ENCODE measurements around the gene PRICKLE3.

DNA sequence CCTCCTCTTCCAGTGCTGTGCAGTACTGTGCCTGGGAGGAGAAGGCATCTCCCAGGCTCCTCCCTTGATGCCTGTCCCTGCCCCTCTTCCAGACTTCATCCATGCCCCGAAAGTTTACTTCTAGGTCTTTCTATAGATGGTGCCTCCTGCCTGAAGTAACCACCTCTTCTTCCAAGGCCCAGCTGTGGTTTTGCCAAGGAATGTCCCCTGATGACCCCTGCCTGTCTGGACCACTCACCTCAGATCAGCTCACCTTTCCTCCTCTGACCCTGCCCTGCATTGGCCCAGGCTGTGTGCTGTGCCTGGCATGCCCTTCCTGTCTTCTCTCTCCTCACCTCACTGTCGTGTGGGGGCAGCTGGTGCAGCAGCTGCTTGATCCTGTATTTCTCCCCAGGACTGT lies 6.8 kb downstream of the PRICKLE3 start:
- no peak for TF ChIP-seq POLR2AphosphoS2 (conservative IDR thresholded peaks at IDR 0.05; ENCODE audit: low read length)
- TF ChIP-seq, protein P1, sequence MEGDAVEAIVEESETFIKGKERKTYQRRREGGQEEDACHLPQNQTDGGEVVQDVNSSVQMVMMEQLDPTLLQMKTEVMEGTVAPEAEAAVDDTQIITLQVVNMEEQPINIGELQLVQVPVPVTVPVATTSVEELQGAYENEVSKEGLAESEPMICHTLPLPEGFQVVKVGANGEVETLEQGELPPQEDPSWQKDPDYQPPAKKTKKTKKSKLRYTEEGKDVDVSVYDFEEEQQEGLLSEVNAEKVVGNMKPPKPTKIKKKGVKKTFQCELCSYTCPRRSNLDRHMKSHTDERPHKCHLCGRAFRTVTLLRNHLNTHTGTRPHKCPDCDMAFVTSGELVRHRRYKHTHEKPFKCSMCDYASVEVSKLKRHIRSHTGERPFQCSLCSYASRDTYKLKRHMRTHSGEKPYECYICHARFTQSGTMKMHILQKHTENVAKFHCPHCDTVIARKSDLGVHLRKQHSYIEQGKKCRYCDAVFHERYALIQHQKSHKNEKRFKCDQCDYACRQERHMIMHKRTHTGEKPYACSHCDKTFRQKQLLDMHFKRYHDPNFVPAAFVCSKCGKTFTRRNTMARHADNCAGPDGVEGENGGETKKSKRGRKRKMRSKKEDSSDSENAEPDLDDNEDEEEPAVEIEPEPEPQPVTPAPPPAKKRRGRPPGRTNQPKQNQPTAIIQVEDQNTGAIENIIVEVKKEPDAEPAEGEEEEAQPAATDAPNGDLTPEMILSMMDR (IDR thresholded peaks at IDR 0.05) = no peak
- TF ChIP-seq SMC3 (IDR thresholded peaks at IDR 0.05) = no peak
- TF ChIP-seq, protein P2, sequence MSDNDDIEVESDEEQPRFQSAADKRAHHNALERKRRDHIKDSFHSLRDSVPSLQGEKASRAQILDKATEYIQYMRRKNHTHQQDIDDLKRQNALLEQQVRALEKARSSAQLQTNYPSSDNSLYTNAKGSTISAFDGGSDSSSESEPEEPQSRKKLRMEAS (IDR thresholded peaks at IDR 0.05) = no peak
- TF ChIP-seq, protein P3, sequence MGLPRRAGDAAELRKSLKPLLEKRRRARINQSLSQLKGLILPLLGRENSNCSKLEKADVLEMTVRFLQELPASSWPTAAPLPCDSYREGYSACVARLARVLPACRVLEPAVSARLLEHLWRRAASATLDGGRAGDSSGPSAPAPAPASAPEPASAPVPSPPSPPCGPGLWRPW (IDR thresholded peaks at IDR 0.05) = no peak
- TF ChIP-seq POLR2A (IDR thresholded peaks at IDR 0.05; ENCODE audit: low read length) = no peak
- no peak for TF ChIP-seq SREBF2 (IDR thresholded peaks at IDR 0.05)
- TF ChIP-seq BHLHE40 (IDR thresholded peaks at IDR 0.05; ENCODE audit: low read depth, low read length) = no peak
- TF ChIP-seq, protein P4, sequence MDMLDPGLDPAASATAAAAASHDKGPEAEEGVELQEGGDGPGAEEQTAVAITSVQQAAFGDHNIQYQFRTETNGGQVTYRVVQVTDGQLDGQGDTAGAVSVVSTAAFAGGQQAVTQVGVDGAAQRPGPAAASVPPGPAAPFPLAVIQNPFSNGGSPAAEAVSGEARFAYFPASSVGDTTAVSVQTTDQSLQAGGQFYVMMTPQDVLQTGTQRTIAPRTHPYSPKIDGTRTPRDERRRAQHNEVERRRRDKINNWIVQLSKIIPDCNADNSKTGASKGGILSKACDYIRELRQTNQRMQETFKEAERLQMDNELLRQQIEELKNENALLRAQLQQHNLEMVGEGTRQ (IDR thresholded peaks at IDR 0.05) = no peak
- TF ChIP-seq CBX8 (IDR thresholded peaks at IDR 0.05) = no peak
- TF ChIP-seq CEBPB (IDR thresholded peaks at IDR 0.05) = no peak
- TF ChIP-seq, protein P5, sequence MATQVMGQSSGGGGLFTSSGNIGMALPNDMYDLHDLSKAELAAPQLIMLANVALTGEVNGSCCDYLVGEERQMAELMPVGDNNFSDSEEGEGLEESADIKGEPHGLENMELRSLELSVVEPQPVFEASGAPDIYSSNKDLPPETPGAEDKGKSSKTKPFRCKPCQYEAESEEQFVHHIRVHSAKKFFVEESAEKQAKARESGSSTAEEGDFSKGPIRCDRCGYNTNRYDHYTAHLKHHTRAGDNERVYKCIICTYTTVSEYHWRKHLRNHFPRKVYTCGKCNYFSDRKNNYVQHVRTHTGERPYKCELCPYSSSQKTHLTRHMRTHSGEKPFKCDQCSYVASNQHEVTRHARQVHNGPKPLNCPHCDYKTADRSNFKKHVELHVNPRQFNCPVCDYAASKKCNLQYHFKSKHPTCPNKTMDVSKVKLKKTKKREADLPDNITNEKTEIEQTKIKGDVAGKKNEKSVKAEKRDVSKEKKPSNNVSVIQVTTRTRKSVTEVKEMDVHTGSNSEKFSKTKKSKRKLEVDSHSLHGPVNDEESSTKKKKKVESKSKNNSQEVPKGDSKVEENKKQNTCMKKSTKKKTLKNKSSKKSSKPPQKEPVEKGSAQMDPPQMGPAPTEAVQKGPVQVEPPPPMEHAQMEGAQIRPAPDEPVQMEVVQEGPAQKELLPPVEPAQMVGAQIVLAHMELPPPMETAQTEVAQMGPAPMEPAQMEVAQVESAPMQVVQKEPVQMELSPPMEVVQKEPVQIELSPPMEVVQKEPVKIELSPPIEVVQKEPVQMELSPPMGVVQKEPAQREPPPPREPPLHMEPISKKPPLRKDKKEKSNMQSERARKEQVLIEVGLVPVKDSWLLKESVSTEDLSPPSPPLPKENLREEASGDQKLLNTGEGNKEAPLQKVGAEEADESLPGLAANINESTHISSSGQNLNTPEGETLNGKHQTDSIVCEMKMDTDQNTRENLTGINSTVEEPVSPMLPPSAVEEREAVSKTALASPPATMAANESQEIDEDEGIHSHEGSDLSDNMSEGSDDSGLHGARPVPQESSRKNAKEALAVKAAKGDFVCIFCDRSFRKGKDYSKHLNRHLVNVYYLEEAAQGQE (IDR thresholded peaks at IDR 0.05) = no peak
- TF ChIP-seq RAD21 (conservative IDR thresholded peaks at IDR 0.05 in 1 of 2, IDR thresholded peaks at IDR 0.05 in 1 of 2) = no peak
- no peak for TF ChIP-seq RCOR1 (IDR thresholded peaks at IDR 0.05; ENCODE audit: low read depth, low read length)

Data from A549 (cell line).